ENCODE results near the gene BCAS3. TPM values are rescaled to one million over a fixed set of nuclear protein-coding genes. Genes with fewer than 3 reads are reported as not detected.
"Not testable (repeated sequence)": the region's sequence is repeated elsewhere in the genome, so short reads cannot be mapped to it uniquely, and the experiment has no call there.

The BCAS3 gene
- total RNA-seq, 1 donor from 2014 or later: 35.7 TPM

GRCh38 chr17:60970741-60971140 is 293.1 kb downstream of the BCAS3 start:
- TF ChIP-seq CTCF (IDR thresholded peaks at IDR 0.05): no peak
- Mint-ChIP-seq H3K27ac (ENCODE audit: unreplicated experiment) (no peak overlapping the region), H3K9me3 (ENCODE audit: unreplicated experiment) (peaks cover 32% of the 10 kb centered on the region), H3K27me3 (ENCODE audit: unreplicated experiment) (no peaks in the 10 kb centered on the region), H3K4me3 (ENCODE audit: unreplicated experiment) (no peak overlapping the region), H3K36me3 (ENCODE audit: unreplicated experiment) (peaks cover 18% of the 10 kb centered on the region), H3K4me1 (ENCODE audit: unreplicated experiment) (no peaks in the 10 kb centered on the region)
- no peak for DNase-seq (ENCODE audit: extremely low spot score, unreplicated experiment)

GRCh38 chr17:60971515-60972369 is 294.1 kb downstream of the BCAS3 start:
- H3K9me3 Mint-ChIP-seq (ENCODE audit: unreplicated experiment): peaks cover 25% of the 10 kb centered on the region
- no peak overlapping the region for H3K4me3 Mint-ChIP-seq (ENCODE audit: unreplicated experiment)
- H3K4me1 Mint-ChIP-seq (ENCODE audit: unreplicated experiment): no peaks in the 10 kb centered on the region
- H3K27me3 Mint-ChIP-seq (ENCODE audit: unreplicated experiment): no peaks in the 10 kb centered on the region
- no peak for DNase-seq (ENCODE audit: extremely low spot score, unreplicated experiment)
- H3K27ac Mint-ChIP-seq (ENCODE audit: unreplicated experiment): no peak overlapping the region
- peaks cover 14% of the 10 kb centered on the region for H3K36me3 Mint-ChIP-seq (ENCODE audit: unreplicated experiment)
- peak; percentile 71 for TF ChIP-seq CTCF (IDR thresholded peaks at IDR 0.05)

DNA sequence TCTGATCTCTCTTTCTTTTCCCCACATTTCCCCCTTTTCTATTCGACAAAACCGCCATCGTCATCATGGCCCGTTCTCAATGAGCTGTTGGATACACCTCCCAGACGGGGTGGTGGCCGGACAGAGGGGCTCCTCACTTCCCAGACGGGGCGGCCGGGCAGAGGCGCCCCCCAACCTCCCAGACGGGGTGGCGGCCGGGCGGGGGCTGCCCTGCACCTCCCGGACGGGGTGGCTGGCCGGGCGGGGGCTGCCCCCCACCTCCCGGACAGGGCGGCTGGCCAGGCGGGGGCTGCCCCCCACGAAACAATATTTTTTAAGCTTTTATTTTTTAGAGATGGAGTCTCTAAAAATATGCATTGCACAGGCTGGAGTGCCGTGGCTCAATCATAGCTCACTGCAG is 299.2 kb downstream of the BCAS3 start:
- not testable (repeated sequence) for DNase-seq (ENCODE audit: extremely low spot score, unreplicated experiment); H3K9me3 Mint-ChIP-seq (ENCODE audit: unreplicated experiment); H3K27ac Mint-ChIP-seq (ENCODE audit: unreplicated experiment); H3K4me3 Mint-ChIP-seq (ENCODE audit: unreplicated experiment); H3K36me3 Mint-ChIP-seq (ENCODE audit: unreplicated experiment); H3K4me1 Mint-ChIP-seq (ENCODE audit: unreplicated experiment); H3K27me3 Mint-ChIP-seq (ENCODE audit: unreplicated experiment)

DNA sequence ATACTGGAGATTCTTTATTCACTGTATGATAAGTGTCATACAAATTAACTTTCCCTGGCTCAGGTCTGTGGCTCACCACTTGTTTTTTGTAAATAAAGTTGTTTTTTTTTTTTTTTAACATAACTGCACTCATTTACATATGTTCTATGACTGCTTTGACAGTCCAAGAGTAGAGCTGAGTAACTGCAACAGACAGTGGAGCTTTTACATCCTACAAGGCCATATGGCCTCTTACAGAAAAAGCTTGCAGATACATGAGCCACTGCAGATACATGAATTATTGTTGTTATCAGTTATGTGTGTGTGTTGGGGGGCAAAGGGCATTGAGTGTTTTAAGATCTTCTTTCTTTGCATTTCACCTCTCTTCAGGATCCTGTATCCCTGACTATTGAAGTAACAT is 311.7 kb downstream of the BCAS3 start:
- no peak for TF ChIP-seq CTCF (IDR thresholded peaks at IDR 0.05)
- H3K36me3 Mint-ChIP-seq (ENCODE audit: unreplicated experiment): peaks cover 12% of the 10 kb centered on the region
- no peaks in the 10 kb centered on the region for H3K27me3 Mint-ChIP-seq (ENCODE audit: unreplicated experiment)
- H3K4me1 Mint-ChIP-seq (ENCODE audit: unreplicated experiment): no peaks in the 10 kb centered on the region
- no peak overlapping the region for H3K4me3 Mint-ChIP-seq (ENCODE audit: unreplicated experiment)
- peaks cover 11% of the 10 kb centered on the region for H3K9me3 Mint-ChIP-seq (ENCODE audit: unreplicated experiment)
- no peak overlapping the region for H3K27ac Mint-ChIP-seq (ENCODE audit: unreplicated experiment)
- DNase-seq (ENCODE audit: extremely low spot score, unreplicated experiment): no peak

- Mint-ChIP-seq H3K9me3 (ENCODE audit: unreplicated experiment) (peaks cover 11% of the 10 kb centered on the region), H3K36me3 (ENCODE audit: unreplicated experiment) (peaks cover 12% of the 10 kb centered on the region), H3K27me3 (ENCODE audit: unreplicated experiment) (no peaks in the 10 kb centered on the region), H3K27ac (ENCODE audit: unreplicated experiment) (no peak overlapping the region), H3K4me3 (ENCODE audit: unreplicated experiment) (no peak overlapping the region), H3K4me1 (ENCODE audit: unreplicated experiment) (no peaks in the 10 kb centered on the region)
- DNase-seq (ENCODE audit: extremely low spot score, unreplicated experiment): no peak
- no peak for TF ChIP-seq CTCF (IDR thresholded peaks at IDR 0.05)
These were observed 312.2 kb downstream of the BCAS3 start for GRCh38 chr17:60989846-60990245.
